T-helper 2 cell (primary cell): ENCODE measurements around the gene LTBP3.

Experiments used
- DNase-seq, 5 experiments: peaks; one replicate each; pipeline versions ENCODE4 v3.0.0 to v3.0.0-alpha.2; 2012 to 2022

LTBP3 gene

DNA sequence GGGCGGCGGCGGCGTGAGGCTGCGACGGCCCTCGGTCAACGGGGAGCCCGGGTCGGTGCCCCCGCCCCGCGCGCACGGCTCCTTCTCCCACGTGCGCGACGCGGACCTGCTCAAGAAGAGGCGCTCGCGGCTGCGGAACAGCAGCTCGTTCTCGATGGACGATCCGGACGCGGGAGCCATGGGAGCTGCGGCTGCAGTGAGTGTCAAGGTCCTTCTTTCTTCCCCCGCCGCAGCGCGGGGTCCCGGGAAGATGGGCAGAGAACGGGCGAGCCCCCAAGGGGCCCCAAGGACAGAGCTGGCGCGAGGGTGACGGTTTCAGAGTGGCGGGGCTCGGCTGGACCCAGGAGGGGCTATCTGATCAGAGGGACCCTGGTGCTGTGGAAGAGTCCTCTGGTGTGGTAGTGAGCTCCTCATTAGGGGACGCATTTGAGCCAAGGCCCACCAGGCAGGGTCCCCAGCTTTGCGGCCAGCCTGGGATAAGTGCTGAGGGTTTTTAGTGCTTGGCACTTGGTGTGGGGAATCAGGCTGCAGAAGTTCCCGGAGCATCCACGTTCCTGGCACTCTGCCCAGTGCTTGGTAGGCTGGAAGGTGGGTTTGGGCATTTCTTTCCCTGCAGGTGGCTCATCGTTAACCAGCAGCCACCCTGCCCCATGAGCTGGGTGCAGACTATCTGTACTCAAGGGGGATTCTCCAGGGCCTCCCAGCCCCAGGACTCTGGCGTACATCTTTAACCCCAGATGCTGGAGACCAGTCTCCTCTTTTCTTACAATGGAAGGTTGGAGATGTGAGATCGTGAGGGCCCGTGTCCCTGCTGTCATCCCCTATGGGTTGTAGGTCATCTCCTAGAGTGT is 27.5 kb upstream of the LTBP3 start:
- DNase-seq: no peak

DNA sequence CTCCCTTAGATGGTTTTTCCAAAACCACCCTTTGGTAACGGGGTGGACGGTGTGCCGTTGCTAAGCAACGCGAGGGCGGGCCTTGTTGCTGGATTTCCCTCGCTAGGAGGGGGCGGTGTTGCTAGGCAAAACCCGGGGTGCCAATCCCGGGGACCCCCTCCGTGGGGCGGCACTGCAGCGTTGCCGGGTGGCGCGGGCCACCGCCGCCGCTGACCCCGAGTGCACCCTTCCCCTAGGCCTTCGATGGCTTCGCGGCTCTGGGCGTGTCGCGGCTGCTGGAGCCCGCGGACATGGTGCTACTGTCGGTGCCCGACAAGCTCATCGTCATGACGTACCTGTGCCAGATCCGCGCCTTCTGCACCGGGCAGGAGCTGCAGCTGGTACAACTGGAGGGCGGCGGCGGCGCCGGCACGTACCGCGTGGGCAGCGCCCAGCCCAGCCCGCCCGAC is 26.6 kb upstream of the LTBP3 start:
- DNase-seq: no peak

DNA sequence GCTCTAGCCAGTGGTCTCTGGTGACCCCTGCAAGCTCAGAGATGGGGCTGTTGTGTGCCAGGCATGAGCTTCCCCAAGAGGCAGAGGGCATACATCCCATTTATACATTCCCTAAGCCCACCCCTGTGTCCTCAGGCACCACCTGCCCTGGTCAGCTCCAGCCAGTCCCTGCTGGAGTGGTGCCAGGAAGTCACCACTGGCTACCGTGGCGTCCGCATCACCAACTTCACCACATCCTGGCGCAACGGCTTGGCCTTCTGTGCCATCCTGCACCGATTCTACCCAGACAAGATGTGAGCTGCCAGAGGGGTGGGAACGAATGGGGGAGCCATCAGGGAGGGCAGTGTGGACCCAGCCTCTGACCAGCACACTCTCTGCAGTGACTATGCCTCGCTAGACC is 25.9 kb upstream of the LTBP3 start:
- no peak for DNase-seq

DNA sequence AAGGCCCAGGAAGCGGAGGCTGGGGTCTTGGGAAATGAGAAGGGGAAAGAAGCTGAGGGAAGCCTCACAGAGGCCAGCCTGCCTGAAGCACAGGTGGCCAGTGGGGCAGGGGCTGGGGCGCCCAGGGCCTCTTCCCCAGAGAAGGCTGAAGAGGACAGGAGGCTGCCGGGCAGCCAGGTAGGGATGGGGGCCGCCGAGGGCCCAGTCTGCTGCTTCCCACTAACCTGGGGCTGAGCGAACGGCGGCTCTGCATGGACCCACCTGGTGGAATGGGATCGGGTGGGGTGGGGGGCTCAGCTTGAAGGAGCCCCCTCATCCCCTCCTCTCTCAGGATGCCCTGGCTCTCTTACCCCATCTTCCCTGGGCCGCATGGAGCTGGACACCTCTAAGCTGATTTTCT is 25.4 kb upstream of the LTBP3 start:
- DNase-seq: no peak

DNA sequence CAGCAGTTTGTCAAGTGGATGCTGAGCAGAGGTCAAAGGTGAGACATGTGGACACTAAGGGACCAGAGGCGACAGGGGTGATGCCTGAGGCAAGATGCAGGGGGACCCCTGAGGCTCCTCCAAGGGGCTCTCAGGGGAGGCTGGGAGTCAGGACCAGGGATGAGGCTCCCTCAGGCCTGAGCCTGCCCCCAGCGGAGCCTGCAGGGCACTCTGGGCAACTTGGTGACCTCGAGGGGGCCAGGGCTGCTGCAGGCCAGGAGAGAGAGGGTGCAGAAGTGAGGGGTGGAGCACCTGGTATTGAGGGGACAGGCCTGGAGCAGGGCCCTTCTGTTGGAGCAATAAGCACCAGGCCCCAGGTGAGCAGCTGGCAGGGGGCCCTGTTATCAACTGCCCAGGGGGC is 23.8 kb upstream of the LTBP3 start:
- DNase-seq: no peak

DNA sequence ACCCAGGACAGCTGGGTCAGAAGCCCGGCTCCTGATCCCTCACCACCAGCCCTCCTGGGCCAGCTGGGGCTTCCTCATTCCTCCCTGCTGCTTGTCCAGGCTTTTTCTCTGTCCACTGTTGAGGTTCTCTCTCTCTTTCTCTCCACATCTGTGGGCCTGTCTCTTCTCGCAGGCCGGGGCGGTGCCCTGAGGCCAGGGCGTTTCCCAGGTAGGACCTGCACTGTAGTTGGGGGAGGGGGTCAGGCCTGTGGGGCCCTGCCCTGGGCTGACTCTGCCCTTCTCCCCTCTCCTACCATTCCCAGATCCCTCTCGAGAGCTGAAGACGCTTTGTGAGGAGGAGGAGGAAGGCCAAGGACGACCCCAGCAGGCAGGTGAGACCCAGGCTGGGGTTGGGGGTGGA is 22.6 kb upstream of the LTBP3 start:
- DNase-seq: no peak

DNA sequence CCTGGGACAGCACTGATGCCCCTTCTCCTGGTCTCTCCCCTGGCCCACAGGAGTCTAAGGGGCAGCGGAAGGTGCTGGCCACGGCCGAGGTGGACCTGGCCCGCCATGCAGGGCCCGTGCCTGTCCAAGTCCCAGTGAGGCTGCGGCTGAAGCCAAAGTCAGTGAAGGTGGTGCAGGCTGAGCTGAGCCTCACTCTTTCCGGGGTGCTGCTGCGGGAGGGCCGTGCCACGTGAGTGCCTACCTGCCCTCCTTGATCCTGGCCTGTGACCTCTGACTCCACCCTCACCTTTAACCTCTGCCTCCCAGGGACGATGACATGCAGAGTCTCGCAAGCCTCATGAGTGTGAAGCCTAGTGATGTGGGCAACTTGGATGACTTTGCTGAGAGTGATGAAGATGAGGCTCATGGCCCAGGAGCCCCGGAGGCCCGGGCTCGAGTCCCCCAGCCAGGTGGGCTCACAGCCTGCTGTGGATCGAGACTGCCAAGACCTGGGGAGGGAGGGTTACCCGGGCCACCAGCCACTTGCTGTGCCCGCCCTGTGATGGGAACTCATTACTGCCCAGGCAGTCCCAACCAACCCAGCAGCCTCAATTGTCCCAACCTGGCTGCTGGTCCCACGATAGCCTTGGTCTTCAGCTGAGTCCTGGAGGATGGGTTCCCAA is 22.0 kb upstream of the LTBP3 start:
- no peak for DNase-seq

DNA sequence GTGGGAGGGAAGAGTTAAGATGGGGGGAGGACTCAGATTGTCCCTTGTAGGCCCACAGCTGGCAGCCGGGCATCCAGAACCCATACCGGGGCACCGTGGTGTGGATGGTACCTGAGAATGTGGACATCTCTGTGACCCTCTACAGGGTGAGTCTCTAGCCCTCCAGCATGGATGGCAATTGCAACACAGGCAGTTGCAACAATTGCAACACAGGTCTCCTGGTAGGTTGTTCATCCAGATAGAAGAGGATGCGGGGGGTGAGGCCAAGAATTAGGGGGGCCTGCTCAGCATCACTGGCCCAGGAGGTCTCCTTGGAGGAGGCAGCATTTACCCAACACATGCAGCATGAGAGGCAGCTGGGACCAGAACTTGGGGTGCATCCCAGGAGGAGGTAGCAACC is 21.1 kb upstream of the LTBP3 start:
- no peak for DNase-seq

DNA sequence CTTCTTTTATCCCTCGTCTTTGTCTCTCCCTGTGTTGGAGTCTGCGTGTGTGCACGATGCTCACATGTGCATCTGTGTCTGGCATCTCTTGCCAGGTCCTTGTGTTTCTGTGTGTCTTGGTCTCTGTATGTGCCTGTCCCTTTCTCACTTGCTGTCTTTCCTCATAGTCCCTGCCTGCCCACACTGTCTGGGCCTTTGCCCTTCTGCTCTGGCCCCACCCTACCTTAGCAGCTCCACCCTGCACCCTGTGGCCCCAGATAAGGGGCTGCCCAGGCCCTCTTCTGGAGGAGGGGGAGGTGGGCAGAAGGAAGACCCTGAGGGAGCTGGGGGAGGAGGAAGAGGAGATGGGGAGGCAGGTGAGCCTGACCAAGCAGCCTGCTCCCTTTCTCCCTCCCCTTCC is 20.5 kb upstream of the LTBP3 start:
- DNase-seq: no peak

DNA sequence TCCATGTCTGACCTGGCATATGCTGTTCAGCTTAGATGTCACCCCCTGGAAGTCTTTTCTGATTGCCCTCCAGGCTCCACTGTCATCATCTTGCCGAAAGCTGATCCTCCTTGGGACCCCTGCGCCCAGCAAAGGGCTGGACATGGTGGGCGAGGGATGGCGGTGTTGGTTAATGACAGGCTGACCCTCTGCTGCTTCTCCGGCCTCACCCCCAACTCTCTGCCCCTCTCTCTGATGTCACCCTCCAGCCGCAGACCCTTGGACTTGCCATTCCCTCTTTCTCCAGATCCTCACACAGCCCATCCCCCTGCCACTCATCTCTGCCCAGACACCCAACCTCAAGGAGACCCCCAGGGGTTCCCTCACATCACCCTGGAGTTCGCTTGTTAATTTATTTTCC is 20.0 kb upstream of the LTBP3 start:
- no peak for DNase-seq

DNA sequence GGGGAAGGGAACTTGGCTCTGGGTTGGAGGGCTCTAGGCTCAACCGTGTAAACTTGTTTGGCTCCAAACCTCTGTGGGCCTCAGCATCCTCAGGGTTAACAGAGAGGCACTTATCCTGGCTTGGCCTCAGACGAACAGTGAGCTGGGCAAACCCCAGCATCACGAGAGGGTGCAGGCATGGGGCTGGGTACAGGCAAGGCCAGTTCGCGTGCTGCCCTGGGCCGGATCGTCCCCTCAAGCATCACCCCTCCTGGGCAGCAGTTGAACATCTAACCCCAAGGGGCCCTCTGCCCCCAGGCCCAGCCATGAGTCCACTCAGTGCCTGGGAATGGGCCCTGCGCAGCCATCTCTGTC is 19.6 kb upstream of the LTBP3 start:
- DNase-seq: no peak

DNA sequence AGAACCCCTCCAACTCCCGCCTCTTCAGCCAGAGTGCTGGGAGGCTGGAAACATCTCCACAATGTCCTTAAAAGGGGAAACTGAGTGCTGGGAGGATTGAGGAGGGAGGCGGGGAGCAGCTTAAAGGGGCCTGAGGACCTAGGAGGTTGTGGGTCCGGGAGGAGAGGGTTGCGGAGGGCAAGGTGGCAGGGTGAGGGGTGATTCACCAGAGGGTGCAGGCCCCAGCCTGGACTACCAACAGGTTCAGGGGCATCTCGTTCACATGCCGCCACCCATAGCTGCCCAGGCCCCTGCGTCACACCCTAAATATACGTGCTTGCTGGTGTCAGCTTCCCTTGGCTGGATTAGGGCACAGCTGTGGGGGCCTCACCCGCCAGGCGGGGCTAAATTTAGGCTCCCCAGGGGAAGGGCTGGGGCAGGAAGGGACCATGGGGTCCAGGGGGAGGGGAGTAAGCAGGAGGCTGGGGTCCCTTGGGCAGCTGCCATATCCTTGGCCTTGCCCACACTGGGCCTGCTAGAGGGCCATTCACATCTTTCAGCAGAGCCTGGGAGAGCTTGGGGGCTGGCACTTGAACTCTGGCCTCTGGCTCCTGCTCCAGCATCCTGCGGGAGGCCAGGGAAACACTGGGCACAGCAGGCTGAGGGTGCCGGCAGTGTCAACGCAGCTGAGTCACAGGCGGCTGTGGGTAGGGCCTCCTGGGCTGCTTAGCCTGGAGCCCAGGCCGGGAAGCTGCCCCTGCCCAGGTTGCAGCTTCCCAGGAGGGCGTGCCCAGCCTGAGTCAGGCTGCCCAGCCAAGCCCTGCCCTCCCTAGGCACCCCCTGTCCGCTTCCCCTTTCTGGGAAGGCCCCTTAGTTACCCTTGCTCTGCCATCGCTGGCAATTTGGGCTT is 19.0 kb upstream of the LTBP3 start:
- DNase-seq: peak in 1 of 5 experiments; percentile 41

DNA sequence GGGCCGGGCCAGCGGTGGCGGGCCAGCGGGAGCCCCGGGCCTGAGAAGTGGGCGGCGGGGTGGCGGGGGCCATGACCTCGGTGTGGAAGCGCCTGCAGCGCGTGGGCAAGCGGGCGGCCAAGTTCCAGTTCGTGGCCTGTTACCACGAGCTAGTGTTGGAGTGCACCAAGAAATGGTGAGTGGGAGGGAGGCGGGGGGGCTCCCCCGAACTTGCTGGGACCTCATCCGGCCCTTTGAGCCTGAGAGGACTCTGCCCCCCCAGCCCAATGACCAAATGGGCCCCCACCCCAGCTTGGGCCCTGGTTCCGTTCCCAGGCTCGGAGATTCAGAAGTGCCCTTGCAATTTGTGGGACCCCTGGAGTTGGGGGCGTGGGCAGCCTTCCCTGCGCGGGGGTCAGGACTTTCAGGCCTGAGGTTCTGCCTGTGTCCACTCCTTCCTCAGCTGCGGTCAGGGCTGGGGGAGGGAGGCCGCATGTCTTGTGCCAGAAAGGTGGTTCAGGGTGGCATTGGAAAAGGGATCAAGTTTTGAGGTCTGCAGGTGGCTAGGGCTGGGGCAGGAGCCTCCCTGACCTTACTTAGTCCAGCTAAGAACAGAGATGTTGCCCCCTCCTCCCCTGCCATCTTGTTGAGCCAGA is 18.2 kb upstream of the LTBP3 start:
- DNase-seq: no peak

DNA sequence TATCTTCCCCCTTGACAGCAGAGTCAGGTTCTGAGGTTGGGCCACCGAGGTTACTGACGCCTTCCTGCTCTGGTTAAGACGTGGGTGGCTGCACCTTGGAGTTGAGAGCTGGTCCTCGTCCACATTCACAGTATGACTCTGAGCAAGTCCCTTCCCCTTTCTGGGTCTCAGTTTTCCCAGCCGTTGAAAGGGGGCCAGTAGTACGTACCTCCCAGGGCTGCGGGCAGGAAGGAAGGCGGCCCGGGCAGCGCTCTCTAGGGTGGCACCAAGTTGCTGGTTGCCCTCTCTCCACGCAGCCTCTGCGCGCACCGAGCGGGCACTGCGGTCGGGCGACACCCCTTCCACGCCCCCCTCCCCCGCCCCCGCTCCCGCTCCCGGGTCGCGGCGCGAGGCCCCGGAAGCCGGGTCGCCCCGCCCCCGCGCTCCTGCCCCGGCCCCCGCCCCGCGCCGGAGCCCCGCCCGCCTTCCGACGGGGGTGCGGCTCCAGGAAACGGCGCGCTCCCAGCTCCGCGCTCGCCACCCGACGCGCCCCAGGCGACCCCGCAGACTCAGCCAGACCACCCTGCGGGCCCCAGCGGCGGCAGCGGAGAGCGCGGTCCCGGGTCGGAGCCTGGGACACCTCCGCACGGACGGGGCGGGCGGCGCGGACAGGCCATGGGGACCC is 17.5 kb upstream of the LTBP3 start, which contains the start of gene EHBP1L1:
Gene EHBP1L1, plus strand, starts transcription at position 486 of the 664 bp plus-strand sequence. CDS start 250 bp downstream, outside the sequence.
- DNase-seq: peak; percentile 53 to 88 (median 76)

DNA sequence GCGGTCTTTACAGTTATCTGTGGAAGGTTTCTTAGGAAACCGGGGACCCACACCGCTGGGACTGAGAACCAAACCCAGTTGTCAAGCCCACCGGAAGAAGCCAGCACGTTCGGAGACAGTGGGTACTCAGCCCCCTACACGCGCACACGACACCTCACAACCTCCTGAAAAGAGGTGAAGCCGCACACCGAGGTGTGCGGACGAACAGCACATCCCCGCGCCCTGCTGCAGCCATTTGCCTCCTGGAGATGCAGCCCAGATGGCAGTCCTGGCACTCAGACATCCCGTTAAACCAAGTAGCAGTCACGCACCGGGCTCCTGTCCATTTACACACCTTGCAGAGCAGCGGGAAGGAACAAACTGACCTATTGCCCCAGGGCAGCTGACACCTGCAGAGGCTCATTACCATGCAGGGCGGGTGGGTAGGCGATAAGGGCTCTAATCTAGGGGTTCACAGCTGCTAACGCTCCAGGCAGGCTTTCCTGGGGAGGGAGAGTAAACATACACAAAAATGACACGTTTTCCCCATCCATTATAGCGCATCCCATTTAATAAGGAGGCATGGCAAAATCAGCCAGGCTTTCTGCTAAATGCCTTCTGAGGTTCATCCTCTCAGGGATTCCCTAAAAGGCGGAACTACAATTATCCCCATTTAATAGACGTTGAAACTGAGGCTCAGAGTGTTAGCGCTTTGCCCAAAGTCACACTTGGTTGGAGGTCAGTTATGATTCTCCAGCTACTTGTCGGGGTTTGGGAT is 16.8 kb upstream of the LTBP3 start:
- DNase-seq: peak in 1 of 5 experiments; percentile 76

DNA sequence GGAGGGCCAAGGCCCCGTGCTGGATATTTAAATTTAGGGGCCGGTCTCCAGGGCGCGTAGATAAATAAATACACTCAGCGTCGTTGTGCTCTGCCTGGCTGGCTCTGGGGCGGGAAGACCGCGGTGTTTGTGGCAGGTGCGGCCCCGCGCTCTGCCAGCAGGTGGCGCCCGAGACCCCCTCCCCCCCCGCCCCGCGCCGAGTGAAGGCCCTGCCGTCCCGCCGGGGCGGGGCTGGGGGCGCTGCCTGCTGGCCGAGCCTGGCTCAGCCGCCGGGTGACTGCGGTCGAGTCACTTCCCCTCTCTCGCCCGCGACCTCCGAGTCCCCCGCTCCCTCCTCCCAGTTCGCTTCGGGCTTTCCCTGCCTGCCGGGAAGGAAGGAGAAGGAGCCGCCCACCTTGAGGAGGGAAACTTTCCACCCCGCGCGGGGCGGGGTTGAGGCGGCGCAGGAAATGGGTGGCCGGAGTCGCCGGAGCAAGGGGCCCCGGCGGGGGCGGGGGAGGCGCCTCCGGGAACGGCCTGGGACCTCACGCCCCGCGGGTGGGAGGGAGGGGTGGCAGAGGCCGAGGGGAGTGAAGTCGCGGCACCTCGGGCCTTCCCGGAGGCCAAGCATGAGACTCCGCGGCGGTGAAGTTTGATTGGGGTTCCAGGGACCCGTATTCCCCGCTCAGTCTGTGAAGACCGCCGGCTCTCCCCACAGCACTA is 16.1 kb upstream of the LTBP3 start:
- peak; percentile 74 to 92 (median 80) for DNase-seq

DNA sequence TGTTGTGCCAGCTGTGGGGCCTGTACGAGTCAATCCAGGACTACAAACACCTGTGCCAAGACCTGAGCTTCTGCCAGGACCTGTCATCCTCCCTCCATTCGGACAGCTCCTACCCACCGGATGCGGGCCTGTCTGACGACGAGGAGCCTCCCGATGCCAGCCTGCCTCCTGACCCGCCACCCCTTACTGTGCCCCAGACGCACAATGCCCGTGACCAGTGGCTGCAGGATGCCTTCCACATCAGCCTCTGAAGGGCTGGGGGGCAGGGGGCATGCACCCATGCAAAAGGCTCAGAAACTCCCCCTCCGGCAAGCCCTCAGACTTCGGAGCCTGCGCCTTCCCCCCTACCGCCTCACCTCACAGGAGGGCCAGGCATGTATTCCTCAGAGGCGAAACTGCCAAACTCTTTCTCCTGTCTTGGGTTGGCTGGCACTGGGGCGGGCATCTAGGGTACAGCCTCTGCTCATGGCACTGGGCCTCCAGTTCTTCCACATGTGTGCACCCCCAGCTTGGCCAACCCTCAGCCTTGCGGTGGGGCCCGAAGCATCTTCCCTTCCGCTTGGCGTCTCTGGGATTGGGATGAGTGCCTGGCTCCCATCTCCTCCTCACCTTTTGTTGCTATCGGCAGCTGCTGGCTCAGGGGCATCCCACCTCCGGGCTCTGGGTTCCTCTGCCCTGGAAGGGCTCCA is 15.4 kb upstream of the LTBP3 start:
- DNase-seq: peak in 1 of 5 experiments; percentile 50

DNA sequence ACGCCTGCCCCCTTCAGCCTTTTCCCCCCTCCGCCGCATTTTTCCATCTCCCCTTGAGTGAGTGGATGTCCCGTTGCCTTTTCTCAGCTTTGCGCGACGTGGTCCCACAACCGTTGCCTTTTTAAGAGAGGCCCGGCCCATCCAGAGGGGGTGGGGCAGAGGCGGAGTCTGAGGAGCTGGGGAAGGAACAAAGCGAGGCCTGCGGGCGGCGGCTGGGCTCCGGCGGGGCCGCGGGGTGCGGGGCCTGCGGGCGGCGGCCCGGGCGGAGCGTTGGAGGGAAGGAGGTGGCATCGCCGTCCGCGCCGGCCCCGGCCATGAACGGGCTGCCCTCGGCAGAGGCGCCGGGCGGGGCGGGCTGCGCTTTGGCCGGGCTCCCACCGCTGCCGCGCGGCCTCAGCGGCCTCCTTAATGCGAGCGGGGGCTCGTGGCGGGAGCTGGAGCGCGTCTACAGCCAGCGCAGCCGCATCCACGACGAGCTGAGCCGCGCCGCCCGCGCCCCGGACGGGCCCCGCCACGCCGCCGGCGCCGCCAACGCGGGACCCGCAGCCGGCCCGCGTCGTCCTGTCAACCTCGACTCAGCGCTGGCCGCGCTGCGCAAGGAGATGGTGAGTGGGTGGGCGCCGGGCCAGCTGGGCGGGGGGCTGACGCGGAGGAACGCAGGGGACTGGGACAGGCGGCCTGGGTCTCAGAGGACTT is 14.3 kb upstream of the LTBP3 start, which contains the start of gene FAM89B:
Gene FAM89B, plus strand, starts transcription at position 183 of the 696 bp plus-strand sequence. Its CDS starts 132 bp downstream, at position 315.
- DNase-seq: peak; percentile 68 to 92 (median 84)

DNA sequence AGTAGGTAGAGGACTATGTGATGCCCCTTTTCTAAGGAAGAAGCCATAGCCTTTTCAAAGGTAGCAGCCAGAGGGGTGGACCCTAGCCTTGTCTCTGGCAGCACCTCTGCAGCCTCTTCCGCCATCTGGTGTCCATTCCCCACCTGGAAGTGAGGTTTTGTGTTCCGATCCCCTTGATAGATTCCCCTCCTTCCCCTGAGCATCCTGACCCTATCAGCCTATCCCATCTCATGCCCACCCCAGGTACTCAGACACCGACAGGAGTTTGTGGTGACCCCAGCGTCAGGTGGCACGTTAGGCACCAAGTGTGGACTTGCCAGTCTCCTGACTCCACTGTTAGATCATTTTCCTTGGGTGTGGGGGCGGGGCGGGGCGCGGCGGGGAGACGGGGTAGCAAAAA is 13.8 kb upstream of the LTBP3 start:
- peak in 1 of 5 experiments; percentile 50 for DNase-seq
